GM10248 (cell line): ENCODE measurements around the gene SLC44A1.

ENCODE experiments used
- CTCF ChIA-PET: fragments of 300-600 bp; sonication (Branson Sonifier 250); formaldehyde crosslinking; extraction: SDS; loops from one replicate; lab custom pipeline; 2021; ENCODE audit warnings: antibody characterized with exemption; lab: Yijun Ruan, JAX
- POLR2A ChIA-PET: fragments of 350-650 bp; sonication (Branson Sonifier 250); formaldehyde crosslinking; extraction: SDS; loops from one replicate; lab custom pipeline; 2020; ENCODE audit warnings: antibody characterized with exemption; lab: Yijun Ruan, JAX
- DNase-seq: peaks from one replicate; pipeline ENCODE4 v3.0.0; 2012; ENCODE audit errors: extremely low spot score
- TF ChIP-seq, protein P1 (sequence below): IDR thresholded peaks from 2 replicates; pipeline ENCODE4 v1.5.1; 2012; ENCODE audit warnings: mild to moderate bottlenecking, low read depth; ENCODE audit errors: extremely low read depth, missing control alignments, control extremely low read depth

The SLC44A1 gene

DNA sequence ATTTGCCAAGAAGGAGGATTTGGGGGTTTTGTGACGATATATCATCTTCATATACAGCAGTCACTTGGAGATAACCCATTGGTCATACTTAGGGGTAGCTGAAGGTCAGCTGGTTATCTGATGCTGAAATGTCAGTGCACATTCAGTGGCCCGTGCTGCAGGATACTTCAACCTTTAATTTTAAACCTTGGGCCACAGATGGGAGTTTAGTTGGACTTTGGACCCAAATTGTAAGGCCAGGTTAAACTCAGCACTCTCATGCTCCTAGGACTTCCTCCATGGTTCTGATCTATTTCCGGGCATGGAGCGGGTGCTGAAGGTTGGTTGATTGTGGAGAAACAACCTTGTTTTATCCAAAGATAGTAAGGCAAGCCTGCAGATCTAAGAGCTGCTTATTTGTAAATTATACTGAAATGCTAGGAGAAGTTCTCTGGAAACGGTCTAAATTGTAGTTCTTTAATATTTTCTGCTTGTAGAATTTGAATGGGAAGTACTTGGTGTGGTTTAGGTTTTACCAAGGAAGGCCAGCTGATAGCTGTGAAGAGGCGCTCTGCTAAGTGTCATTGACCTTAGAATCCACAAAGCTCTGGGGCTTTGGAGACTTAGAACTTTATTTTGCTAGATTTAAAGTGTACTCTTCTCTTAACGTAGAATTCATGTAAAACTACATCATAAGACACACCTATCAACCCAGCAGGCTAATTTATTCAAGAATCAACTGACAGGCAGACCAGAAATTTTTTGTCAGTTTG lies 38.6 kb downstream of the SLC44A1 start:
- TF ChIP-seq, protein P1, sequence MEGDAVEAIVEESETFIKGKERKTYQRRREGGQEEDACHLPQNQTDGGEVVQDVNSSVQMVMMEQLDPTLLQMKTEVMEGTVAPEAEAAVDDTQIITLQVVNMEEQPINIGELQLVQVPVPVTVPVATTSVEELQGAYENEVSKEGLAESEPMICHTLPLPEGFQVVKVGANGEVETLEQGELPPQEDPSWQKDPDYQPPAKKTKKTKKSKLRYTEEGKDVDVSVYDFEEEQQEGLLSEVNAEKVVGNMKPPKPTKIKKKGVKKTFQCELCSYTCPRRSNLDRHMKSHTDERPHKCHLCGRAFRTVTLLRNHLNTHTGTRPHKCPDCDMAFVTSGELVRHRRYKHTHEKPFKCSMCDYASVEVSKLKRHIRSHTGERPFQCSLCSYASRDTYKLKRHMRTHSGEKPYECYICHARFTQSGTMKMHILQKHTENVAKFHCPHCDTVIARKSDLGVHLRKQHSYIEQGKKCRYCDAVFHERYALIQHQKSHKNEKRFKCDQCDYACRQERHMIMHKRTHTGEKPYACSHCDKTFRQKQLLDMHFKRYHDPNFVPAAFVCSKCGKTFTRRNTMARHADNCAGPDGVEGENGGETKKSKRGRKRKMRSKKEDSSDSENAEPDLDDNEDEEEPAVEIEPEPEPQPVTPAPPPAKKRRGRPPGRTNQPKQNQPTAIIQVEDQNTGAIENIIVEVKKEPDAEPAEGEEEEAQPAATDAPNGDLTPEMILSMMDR = no peak
- CTCF ChIA-PET = interaction anchor here (1.0 kb wide), 1 partner anchor 21 kb away, joined by 3 read pairs; no protein-coding TSS in a partner anchor
- POLR2A ChIA-PET = no interaction called here
- no peak for DNase-seq

DNA sequence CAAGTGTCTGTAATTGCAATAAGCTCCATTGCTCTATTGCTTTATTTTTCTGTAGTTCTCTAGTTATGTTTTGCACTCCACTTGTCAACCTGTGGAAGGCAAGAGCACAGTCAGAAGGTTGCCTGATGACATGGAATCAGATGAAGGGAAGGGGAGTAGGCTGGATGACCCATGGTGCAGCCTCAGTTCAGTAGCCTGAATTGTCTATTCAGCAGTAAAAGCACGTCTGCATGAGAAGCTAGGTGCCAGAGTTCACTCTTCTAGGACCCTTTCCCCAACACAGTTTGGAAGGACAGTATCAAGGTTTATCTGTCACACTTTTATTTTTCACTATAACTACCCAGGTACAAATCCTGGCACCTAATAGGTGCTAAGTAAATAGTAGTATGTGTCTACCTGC lies 39.3 kb downstream of the SLC44A1 start:
- POLR2A ChIA-PET = no interaction called here
- DNase-seq = no peak
- CTCF ChIA-PET = interaction anchor here (1.0 kb wide), 1 partner anchor 22 kb away, joined by 3 read pairs; no protein-coding TSS in a partner anchor
- TF ChIP-seq, protein P1 = no peak

DNA sequence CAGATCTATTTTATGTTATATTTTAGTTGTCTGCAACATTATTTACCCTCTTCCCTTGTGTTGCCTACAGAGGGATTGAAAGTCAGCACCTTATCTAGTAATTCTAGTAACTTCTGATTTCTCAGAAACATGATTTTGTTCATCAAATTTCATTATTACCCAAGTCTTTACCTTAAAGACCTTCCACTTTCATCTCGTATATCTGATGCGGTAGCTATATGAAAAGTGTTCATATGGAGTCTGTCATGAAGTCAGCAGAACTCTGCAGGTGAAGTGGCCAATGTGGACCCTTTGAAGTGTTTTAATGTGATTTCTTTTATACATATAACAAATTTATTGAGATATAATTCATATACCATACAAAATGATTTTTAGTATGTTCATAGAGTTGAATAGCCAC lies 40.0 kb downstream of the SLC44A1 start:
- TF ChIP-seq, protein P1 = no peak
- ChIA-PET POLR2A (no interaction called here), CTCF (no interaction called here)

DNA sequence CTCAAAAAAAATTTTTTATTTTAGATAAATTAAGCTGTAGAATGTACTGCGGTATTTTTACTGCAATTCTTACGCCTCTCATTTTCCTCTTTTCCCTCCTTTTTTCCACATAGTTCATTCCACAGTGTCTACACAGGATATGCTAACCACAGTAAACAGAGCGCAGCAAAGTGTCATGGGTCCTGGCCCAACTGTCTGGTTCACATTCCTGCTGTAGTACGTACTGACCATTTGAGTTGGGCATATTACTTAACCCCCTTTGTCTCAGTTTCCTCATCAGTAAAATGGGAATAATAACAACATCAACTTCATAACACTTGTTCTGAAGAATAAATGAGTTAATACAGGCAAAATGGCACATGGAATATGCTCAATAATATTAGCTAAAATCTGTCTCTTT lies 41.6 kb downstream of the SLC44A1 start:
- ChIA-PET CTCF (interaction anchor here (1.1 to 1.8 kb wide), 4 partner anchors 12 to 49 kb away, joined by 3 to 6 read pairs (median 5); no protein-coding TSS in a partner anchor), POLR2A (no interaction called here)
- TF ChIP-seq, protein P1 = no peak
- DNase-seq = no peak

More for the DNA sequence above, 40.0 kb downstream of the SLC44A1 start:
- no peak for DNase-seq

GRCh38 chr9:105289305-105289704 lies 44.9 kb downstream of the SLC44A1 start:
- ChIA-PET POLR2A (no interaction called here), CTCF (no interaction called here)
- TF ChIP-seq, protein P1 = no peak
- no peak for DNase-seq

- POLR2A ChIA-PET = no interaction called here
- TF ChIP-seq, protein P1 = no peak
- CTCF ChIA-PET = interaction anchor here (1.3 kb wide), 1 partner anchor 80 kb away, joined by 3 read pairs; no protein-coding TSS in a partner anchor
- no peak for DNase-seq
Observed at GRCh38 chr9:105290418-105290817, 46.0 kb downstream of the SLC44A1 start.
